HG02973 (cell line): ENCODE data around the gene SLC25A24.
"Not testable (repeated sequence)": the region's sequence is repeated elsewhere in the genome, so short reads cannot be mapped to it uniquely, and the experiment has no call there.

Source experiments
- ATAC-seq: cut with Tn5 transposase; IDR thresholded peaks from one replicate; pipeline ENCODE4 v1.9.1; 2021; ENCODE audit warnings: moderate library complexity; ENCODE audit not compliant: unreplicated experiment

Gene SLC25A24

DNA sequence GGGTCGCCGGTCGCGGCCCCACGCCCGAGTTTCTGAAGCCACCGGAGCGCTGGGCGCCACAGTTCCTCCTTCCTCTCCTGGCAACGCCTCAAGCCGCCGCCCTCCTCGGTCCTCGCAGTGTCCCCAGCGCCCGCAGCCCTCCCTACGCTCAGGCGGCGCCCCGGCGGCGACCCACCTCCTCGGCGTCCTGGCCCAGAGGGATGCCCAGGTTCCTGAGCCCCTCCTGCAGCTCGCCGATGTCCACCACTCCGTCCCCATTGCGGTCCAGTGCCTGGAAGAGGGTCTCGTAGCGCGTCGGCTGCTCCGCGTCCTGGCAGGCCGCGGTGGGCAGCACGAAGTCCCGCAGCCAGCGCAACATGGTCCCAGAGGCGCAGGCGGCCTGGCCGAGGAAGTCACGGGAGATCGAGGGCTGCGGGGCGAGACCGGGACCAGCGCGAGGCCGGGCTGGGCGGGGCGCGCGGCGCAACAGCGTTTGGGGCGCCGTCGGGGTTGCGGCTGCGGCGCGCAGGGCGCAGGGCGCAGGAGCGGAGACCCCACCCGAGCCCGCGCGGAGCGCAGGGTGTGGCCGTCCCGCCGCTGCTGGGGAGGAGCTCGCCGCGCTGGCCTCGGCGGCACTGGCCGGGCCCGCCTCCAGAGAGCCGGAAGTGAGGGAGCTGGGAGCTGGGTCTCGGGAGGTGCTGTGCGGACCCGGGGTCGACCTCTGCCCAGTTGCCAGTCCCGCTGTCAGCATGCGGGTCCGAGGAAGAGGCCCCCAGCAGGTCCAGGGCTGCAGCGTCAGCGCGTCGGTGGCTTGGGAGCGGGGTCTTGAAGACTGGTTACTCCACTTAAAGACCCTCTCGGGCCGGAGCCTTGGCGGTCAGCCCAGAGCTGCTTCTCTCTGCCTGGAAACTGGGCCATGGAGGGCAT is at the start of gene SLC25A24:
TSS of gene SLC25A24 (minus strand) at position 563 of the 906 bp plus-strand sequence. CDS start at position 358, 205 bp downstream.
- ATAC-seq: peak; percentile 66

- ATAC-seq: not testable (repeated sequence)
Observed at GRCh38 chr1:108243976-108244375, 43.8 kb upstream of the SLC25A24 start, which contains the start of gene NBPF4. Gene NBPF4 (minus strand): TSS chr1:108244076. CDS start chr1:108243761, 315 bp downstream.

DNA sequence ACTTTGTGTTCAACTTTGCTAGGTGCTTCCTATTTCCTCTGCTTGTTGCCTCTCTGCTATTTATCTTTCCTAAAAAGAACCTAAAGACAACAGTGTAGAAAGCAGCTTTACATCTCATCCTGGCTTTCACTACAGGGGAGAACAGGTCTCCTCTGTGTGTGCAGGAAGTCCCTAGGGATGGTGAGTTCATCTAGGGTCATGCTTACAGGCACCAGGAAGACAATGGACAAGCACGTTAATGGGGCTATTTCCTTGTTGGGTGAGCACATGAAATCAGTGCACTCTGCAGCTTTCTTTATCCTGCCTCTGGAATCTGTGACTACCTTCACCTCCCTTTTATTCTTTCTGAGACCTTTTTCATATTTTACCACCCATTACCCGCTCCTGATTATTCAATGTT is 39.3 kb upstream of the SLC25A24 start:
- not testable (repeated sequence) for ATAC-seq

GRCh38 chr1:108235308-108235707 is 35.2 kb upstream of the SLC25A24 start:
- not testable (repeated sequence) for ATAC-seq

DNA sequence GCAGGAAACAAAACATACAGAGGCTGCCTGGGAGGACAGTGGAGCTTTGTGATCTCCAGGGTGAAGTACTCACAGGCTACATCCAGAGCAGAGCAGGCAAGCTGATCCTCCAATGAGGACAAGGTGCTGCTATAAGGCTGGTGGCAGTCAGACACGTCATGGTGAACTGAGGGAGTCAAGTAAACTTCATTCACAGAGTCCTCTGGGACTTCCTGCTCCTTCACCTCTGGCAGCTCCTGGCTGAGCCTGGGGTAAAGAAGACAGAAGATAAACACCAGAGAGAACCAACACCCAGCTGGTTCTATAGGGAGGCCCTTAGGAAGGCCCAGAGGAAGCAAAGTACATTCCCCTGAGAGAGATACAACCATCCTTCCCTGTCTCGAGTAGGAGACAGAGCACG is 32.0 kb upstream of the SLC25A24 start:
- not testable (repeated sequence) for ATAC-seq

DNA sequence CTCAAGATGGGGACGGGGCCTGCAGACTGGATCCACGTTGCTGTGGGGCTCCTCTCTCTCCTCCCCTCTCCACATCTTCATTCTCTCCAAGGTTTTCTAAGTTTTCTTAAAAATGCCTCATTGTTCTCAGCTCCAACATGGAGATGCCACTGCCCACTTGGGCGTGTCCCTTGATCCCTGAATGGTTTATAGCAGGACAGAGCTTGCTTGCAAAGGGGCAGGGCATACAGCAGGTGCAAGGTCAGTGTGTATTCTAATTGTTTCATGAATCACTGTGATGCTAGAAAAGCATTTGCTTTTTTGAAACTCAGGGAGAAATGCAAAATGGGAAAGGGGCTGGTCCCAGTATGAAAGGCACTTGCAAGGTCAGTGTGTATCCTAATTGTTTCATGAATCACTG is 29.8 kb upstream of the SLC25A24 start:
- ATAC-seq: not testable (repeated sequence)

DNA sequence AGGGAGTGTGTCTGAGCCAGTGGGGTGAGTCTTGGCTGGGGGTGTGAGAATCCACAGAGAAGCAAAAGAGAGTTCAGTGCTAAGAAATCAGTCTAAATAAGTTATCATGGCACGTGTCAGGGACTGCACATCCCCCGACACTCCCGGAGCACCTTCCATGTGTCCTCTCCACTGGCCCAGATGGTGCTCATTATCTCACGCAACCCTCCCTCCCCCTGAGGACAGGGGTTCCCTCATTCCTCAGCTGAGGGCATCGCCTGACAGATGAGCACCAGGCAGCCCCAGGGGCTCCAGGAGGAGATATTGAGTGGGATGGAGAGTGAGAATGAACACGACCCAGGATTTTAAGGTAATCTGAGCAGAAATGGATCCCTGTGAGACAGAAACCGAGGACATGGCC is 27.6 kb upstream of the SLC25A24 start:
- not testable (repeated sequence) for ATAC-seq

- ATAC-seq: not testable (repeated sequence)
Observed at GRCh38 chr1:108226855-108227254, 26.7 kb upstream of the SLC25A24 start.

- ATAC-seq: not testable (repeated sequence)
Observed at GRCh38 chr1:108223226-108223625, 23.1 kb upstream of the SLC25A24 start.

GRCh38 chr1:108217515-108218174 is 17.5 kb upstream of the SLC25A24 start:
- not testable (repeated sequence) for ATAC-seq

DNA sequence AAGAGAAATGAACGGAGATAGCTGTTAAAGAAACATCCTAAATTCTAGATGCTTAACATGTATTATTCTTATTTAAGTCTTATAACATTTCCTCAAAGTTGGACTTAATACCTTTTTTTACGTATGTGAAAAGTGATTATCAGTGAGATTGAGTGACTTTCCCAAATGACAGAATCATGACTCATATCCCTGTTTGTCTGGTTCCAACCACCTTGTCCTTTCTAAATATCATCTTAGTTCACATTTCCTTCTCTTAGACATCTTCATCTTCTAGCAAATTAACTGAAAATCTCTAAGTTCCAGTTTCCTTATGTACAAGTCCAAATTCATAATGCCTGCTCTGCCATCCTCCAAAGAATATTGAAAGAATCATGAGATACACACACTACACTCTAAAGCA is 16.9 kb upstream of the SLC25A24 start:
- ATAC-seq: not testable (repeated sequence)

GRCh38 chr1:108216028-108216890 is 16.1 kb upstream of the SLC25A24 start:
- not testable (repeated sequence) for ATAC-seq

GRCh38 chr1:108214641-108215465 is 14.7 kb upstream of the SLC25A24 start:
- ATAC-seq: not testable (repeated sequence)

DNA sequence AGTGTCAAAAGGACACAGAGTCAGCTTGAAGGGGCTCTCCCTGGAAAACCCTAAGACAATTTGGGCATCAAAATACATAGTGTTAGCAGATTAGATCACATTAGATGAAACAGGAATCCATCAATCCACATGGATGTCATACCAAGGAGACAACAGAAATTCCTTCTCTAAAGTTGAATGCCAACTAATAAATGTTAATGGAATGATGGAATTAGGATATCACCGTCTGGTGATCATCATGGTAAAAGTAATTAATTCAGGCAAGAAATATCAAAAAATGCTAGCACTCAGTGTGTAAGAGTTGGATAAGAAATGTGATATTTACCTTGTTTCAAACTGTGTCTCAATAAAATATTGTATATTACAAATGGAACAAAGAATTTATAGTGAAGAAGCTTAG is 10.9 kb upstream of the SLC25A24 start:
- no peak for ATAC-seq

- ATAC-seq: no peak
Observed at GRCh38 chr1:108209456-108210108, 9.4 kb upstream of the SLC25A24 start.

DNA sequence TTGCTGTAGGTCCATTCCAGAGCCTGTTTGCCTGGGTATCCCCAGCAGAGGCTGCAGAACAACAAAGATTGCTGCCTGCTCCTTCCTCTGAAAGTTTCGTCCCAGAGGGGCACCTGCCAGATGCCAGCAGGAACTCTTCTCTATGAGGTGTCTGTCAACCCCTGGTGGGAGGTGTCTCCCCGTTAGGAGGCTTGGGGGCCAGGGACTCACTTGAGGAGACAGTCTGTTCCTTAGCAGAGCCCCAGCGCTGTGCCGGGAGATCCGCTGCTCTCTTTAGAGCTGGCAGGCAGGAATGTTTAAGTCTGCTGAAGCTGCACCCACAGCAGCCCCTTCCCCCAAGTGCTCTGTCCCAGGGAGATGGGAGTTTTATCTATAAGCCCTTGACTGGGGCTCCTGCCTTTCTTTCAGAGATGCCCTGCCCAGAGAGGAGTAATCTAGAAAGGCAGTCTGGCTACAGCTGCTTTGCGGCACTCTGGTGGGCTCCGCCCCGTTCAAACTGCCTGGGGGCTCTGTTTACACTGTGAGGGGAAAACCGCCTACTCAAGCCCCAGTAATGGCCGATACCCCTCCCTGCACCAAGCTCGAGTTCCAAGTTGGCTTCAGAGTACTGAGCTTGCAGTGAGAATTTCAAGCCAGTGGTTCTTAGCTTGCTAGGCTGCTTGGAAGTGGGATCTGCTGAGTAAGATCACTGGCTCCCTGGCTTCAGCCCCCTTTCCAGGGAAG is 8.7 kb upstream of the SLC25A24 start:
- ATAC-seq: no peak

DNA sequence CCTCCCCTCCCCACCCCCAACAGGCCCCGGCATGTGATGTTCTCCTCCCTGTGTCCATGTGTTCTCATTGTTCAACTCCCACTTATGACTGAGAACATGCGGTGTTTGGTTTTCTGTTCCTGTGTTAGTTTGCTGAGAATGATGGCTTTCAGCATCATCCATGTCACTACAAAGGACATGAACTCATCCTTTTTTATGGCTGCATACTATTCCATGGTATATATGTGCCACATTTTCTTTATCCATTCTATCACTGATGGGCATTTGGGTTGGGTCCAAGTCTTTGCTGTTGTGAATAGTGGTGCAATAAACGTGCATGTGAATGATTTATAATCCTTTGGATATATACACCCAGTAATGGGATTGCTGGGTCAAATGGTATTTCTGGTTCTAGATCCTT is 3.4 kb upstream of the SLC25A24 start:
- not testable (repeated sequence) for ATAC-seq

DNA sequence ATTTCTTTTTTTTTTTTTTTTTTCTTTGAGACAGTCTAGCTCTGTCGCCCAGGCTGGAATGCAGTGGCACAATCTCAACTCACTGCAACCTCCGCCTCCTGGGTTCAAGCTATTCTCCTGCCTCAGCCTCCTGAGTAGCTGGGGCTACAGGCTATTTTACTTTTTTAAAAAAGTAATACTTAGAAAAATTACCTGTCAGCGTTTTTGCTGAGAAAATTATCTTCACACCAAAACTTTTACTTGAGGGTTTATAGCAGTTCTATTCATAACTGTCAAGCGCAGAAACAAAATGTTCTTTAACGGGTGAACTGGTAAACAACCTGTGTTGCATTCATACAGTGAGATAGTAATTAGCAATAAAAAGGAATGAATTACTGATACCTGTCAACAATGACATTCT is 1.5 kb upstream of the SLC25A24 start:
- ATAC-seq: no peak

DNA sequence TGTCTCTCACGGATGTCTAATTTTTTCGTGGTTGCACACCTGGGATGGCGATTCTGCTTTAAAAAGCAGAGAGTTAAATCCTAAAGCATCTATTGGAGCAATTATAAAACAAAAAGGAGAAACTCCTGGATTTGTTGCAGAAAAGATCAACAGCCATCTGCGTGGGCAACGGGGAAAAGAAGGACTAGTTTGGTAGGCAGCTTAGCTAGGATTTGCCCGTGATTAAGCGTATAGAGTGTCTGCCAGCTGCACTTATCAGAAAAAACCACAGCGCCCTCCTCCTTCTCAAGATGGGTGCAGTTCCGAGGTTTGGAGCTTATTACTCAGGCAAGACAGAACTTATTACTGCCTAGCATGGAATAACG is 526 bp upstream of the SLC25A24 start:
- no peak for ATAC-seq
